C4-2B (cell line): ENCODE data around the gene SSX2IP.

ENCODE experiments used
- H3K27ac ChIP-seq: fragments of 450-650 bp; 2 replicates; pipeline ENCODE4 v1.5.1; 2017
- ZFX ChIP-seq: fragments of 450-650 bp; IDR thresholded peaks from 2 replicates; pipeline ENCODE4 v1.6.1; 2017
- TF ChIP-seq, protein P1 (sequence below): fragments of 450-650 bp; conservative IDR thresholded peaks from 2 replicates; pipeline ENCODE4 v1.5.1; 2017; ENCODE audit warnings: mild to moderate bottlenecking

The SSX2IP gene

DNA sequence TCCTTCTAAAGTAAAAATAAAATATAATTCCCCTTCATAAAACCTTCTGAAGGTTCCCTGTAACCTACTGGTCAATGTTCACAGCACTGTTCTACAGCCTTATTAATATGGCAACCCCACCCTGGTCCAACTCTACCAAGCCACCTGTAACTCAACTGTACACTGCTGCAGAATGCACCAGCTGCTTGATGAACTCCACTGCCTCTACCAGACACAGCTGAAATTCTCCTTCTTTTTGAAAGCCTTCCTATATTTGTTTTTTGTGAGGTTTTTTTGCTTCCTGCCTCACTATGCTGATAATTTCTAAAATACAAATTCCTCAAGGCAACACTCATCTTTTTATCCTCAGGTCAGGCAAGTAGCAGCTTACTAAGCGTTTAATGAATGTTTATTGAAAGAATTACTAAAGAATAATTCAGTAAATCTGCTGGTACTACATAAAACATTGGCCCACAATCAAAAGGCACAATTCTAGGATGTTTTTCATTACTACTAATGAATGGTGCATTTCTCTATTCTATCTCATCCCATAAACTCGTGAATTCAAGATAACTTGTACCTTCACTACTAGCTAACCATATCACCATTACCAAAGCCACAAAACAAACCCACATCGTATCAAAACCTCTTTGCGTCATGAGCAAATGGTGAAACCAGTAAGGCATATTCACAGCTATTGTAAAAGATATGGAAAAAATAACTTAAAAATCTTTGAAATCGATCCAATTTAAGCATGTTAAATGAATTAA is 2.4 kb downstream of the SSX2IP start:
- no peak for TF ChIP-seq ZFX
- TF ChIP-seq, protein P1, sequence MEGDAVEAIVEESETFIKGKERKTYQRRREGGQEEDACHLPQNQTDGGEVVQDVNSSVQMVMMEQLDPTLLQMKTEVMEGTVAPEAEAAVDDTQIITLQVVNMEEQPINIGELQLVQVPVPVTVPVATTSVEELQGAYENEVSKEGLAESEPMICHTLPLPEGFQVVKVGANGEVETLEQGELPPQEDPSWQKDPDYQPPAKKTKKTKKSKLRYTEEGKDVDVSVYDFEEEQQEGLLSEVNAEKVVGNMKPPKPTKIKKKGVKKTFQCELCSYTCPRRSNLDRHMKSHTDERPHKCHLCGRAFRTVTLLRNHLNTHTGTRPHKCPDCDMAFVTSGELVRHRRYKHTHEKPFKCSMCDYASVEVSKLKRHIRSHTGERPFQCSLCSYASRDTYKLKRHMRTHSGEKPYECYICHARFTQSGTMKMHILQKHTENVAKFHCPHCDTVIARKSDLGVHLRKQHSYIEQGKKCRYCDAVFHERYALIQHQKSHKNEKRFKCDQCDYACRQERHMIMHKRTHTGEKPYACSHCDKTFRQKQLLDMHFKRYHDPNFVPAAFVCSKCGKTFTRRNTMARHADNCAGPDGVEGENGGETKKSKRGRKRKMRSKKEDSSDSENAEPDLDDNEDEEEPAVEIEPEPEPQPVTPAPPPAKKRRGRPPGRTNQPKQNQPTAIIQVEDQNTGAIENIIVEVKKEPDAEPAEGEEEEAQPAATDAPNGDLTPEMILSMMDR = no peak
- H3K27ac ChIP-seq = no peak overlapping the region

DNA sequence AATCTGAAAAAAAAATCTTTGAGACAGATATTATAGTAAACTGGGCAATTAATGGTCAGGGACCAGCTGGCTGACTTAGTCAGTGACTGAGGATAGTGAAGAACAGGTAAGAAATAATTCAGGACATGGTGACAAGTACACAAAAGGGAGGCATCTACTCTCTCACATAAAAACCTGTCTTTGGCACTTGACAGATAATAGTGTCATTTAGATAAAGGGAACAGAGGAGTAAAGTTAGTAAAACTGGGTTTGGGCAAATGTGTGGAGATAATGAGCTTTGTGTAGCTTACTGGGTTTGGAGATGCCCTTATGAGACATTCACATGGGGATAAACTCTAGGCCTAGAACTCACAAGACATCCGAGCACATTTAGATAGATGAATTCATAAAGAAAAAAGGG is 4.0 kb downstream of the SSX2IP start:
- no peak for TF ChIP-seq ZFX
- TF ChIP-seq, protein P1 = no peak
- no peak overlapping the region for H3K27ac ChIP-seq

DNA sequence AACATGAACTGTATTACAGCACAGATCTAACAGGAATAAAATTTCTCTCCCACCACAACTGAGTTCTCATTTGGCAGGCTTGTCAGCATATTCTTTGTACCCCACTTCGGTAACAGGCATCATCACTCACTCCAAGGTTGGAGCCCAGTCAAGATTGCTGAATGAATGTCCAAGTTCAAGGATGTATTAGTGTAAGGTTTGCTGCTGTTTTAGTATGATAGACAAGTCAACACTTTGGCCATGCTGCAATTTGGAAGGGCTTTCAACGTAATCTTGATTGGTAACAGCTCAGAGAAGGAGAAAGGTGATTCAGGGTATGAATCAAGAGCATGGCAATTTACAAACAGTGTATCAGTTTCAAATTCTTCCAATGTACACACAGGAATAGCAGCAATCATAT is 6.8 kb downstream of the SSX2IP start:
- H3K27ac ChIP-seq = no peak overlapping the region
- no peak for TF ChIP-seq ZFX

DNA sequence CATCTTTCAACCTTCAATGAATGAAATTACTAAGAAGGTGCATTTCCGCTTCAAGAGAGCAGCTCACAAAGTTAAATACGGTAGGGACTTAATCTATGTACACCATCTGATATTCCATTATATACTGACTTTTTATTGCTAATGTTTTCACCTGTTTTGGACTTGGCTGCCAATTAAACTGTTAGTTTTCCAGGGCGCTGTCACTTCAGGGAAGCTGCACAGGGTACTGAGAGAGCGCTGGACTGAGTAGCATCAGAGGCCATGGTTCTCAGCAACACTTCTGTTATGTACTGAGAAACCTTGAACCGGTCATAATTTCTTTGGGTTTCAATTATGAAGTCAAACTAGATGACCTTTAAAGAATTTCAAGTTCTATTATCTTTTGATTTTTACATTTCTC is 8.2 kb downstream of the SSX2IP start:
- H3K27ac ChIP-seq = no peak overlapping the region
- TF ChIP-seq, protein P1 = no peak
- no peak for TF ChIP-seq ZFX

DNA sequence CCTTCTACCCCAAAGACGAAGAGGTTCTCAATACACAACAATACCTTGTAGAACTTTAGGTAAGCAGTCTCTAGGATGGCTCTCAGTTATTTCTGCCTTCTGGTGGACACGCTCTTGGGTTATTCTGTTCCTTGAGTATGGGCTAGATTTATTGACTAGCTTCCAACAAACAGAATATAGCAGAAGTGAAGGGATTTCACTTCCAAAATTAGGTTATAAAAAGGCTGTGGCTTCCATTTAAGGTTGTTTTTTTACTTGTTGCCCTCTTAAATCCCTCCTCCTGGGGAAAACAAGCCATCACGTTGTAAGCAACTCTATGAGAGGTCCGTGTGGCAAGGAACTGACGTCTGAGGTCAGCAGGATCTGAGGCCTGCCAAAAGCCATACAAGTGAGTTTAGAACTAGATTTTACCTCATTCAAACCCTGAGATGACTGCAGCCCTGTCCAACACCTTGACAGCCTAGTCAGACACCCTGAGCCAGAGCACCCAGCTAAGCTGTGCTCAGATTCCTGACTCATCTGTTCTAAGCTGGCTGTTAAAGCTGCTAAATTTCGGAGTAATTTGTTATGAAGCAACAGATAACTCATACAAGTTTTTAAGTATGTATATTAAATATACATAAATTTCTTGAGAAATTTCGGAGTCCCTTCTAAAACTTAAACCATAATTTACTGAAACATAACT is 12.7 kb downstream of the SSX2IP start:
- H3K27ac ChIP-seq = no peak overlapping the region
- TF ChIP-seq, protein P1 = no peak
- TF ChIP-seq ZFX = no peak

DNA sequence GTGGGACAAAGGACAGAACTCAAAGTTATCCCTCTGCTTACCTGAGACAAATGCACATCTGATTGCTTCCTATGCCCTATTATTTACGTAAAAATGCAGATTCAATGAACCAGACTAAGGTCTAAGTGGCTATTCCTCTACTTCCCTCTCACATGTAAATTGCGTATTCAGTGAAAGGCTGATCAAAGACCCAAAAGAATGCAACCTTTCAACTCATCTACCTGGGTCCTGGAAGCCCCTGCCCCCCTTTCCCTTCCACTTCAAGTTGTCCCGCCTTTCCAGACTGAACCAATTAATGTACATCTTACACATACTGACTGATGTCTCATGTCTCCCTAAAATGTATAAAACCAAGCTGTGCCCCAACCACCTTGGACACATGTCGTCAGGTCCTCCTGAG is 14.6 kb downstream of the SSX2IP start:
- TF ChIP-seq, protein P1 = no peak
- no peak for TF ChIP-seq ZFX
- no peak overlapping the region for H3K27ac ChIP-seq

DNA sequence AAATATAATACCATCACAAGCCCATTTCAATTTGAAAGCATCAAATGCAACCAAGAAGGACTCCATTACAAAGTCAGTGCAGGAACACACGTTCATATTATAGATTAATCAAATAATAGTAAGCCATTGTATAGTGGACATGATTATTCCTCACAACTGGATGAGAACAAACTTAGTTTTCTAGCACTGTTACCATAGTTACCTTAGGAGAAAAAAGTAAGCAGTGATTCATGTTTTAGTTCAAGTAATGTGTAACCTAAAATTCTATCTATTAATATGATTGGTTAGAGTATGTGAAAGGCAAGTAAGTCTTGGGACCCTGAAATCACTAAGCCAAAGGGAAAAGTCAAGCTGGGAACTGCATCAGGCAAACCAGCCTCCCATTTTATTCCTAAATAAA is 15.2 kb downstream of the SSX2IP start:
- TF ChIP-seq ZFX = no peak
- TF ChIP-seq, protein P1 = no peak
- no peak overlapping the region for H3K27ac ChIP-seq

DNA sequence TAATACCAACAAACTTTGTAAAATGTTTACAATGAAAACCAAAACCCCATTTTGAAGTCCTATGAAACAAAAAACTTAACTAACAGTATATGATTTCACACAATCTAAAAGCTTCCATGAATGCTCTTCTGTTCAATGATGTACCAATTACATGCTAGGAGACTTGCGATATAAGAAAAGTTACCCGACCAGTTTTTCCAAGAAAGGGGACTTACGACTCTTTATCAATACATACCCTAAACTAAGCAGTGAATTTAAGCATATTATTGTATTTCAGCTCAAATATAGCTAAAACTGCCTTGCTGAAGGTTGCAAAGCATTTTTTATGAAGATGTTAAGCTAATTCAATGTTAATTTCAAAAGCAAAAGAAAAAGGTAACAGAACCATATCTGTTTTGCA is 15.6 kb downstream of the SSX2IP start:
- H3K27ac ChIP-seq = no peak overlapping the region
- TF ChIP-seq, protein P1 = no peak
